HepG2 (cell line): Measurements from ENCODE around the gene RFTN1. TPM values are rescaled to one million over a fixed set of nuclear protein-coding genes. Genes with fewer than 3 reads are reported as not detected.

ENCODE experiments used
- ATAC-seq: fragments of 200-7000 bp; cut with Tn5 transposase; 3 replicates; pipeline ENCODE4 v1.9.1; 2020; ENCODE audit warnings: mild to moderate bottlenecking, moderate library complexity
- BruUV-seq: library from RNA; stranded (reverse); fragments of 400-500 nt; replicated peaks from 2 replicates; lab custom pipeline; 2021; lab: Mats Ljungman, UMichigan
- CTCF ChIA-PET: fragments of 300-600 bp; formaldehyde crosslinking; extraction: SDS; loops from one replicate; lab custom pipeline; 2021; ENCODE audit warnings: low total read pairs, inconsistent platforms, low intra/inter-chr PET ratio; lab: Yijun Ruan, JAX
- POLR2A ChIA-PET: fragments of 350-600 bp; sonication (Branson Sonifier 250); formaldehyde crosslinking; loops from one replicate; lab custom pipeline; 2020; ENCODE audit warnings: antibody characterized with exemption, inconsistent platforms; lab: Yijun Ruan, JAX
- DNase-seq: peaks from one replicate; pipeline ENCODE4 v3.0.0-alpha.2; 2015; ENCODE audit warnings: low spot score
- FAIRE-seq: peaks from 3 replicates; lab custom pipeline; 2011; peaks lifted over from hg19 to GRCh38; lab: Jason Lieb, UNC
- H2AFZ ChIP-seq: one replicate; pipeline ENCODE4 v1.6.1; 2011; ENCODE audit warnings: low read length, inconsistent platforms
- H3K27ac ChIP-seq: fragments of 300-600 bp; 3 replicates; pipeline ENCODE4 v1.8.0; 2011; ENCODE audit warnings: mixed run types, mild to moderate bottlenecking, mixed read lengths, low read length, inconsistent platforms; ENCODE audit not compliant: insufficient read depth; ENCODE audit errors: extremely low read length
- H3K27me3 ChIP-seq, 2 experiments: fragments of 200-600 bp in 1 of 2; 2 replicates in 1 of 2; 3 replicates in 1 of 2; pipeline versions ENCODE4 v1.6.0 to v1.8.0; 2011; ENCODE audit warnings: low read length in 2 of 2, mild to moderate bottlenecking in 2 of 2, moderate library complexity in 2 of 2, inconsistent platforms in 1 of 2; ENCODE audit not compliant: insufficient read depth in 2 of 2, control insufficient read depth in 1 of 2
- H3K36me3 ChIP-seq, 2 experiments: fragments of 200-600 bp in 1 of 2; replicated peaks in 1 of 2; 2 replicates in 1 of 2; 3 replicates in 1 of 2; pipeline versions ENCODE4 v1.5.1 to v1.8.0; 2011; ENCODE audit warnings: low read length in 2 of 2, inconsistent platforms in 1 of 2; ENCODE audit not compliant: insufficient read depth in 2 of 2, control insufficient read depth in 1 of 2
- H3K4me1 ChIP-seq: 2 replicates; pipeline ENCODE4 v1.5.1; 2012; ENCODE audit warnings: low read length, inconsistent platforms; ENCODE audit not compliant: insufficient read depth
- H3K4me2 ChIP-seq: 2 replicates; pipeline ENCODE4 v1.6.0; 2011; ENCODE audit warnings: low read depth, low read length, inconsistent platforms
- H3K4me3 ChIP-seq, 3 experiments: fragments of 200-600 bp in 1 of 3; sonication (generic), shearing (Covaris generic) in 1 of 3; replicated peaks in 1 of 3; 2 replicates each; pipeline ENCODE4 v1.5.1; 2011 to 2016; ENCODE audit warnings: low read length in 3 of 3, inconsistent platforms in 2 of 3, low read depth in 2 of 3, mild to moderate bottlenecking in 2 of 3, control low read depth in 1 of 3, mixed read lengths in 1 of 3; ENCODE audit not compliant: insufficient read depth in 1 of 3
- H3K79me2 ChIP-seq: one replicate; pipeline ENCODE4 v1.6.1; 2011; ENCODE audit warnings: low read length, inconsistent platforms; ENCODE audit not compliant: insufficient read depth
- H3K9ac ChIP-seq: 2 replicates; pipeline ENCODE4 v1.6.0; 2011; ENCODE audit warnings: mild to moderate bottlenecking, low read depth, low read length, inconsistent platforms; ENCODE audit not compliant: insufficient read depth
- H3K9me3 ChIP-seq: 2 replicates; pipeline ENCODE4 v1.5.1; 2012; ENCODE audit warnings: mild to moderate bottlenecking, low read length
- H4K20me1 ChIP-seq: 2 replicates; pipeline ENCODE4 v1.6.0; 2011; ENCODE audit warnings: inconsistent platforms, mild to moderate bottlenecking, low read length, moderate library complexity; ENCODE audit not compliant: insufficient read depth
- EHMT2 ChIP-seq: fragments of 200-600 bp; sonication (generic); IDR thresholded peaks from 2 replicates; pipeline ENCODE4 v1.7.0; 2017; ENCODE audit warnings: antibody characterized with exemption, low read depth, low read length, borderline replicate concordance
- FOSL2 ChIP-seq: sonication (generic); formaldehyde crosslinking; IDR thresholded peaks from 2 replicates; pipeline ENCODE4 v1.4.0; 2020; ENCODE audit warnings: missing genetic modification reagents
- HMG20A ChIP-seq: IDR thresholded peaks from 2 replicates; pipeline ENCODE4 v1.6.1; 2016; ENCODE audit warnings: borderline replicate concordance
- MAFK ChIP-seq, 2 experiments: IDR thresholded peaks in 1 of 2; conservative IDR thresholded peaks in 1 of 2; 2 replicates each; pipeline ENCODE4 v1.6.1; 2011; ENCODE audit warnings: improper control_type of control experiment in 2 of 2, low read length in 2 of 2
- MLLT10 ChIP-seq: sonication (generic); formaldehyde crosslinking; IDR thresholded peaks from 2 replicates; pipeline ENCODE4 v1.4.0; 2020; ENCODE audit warnings: missing genetic modification reagents
- NFE2L1 ChIP-seq: sonication (generic); formaldehyde crosslinking; IDR thresholded peaks from 2 replicates; pipeline ENCODE4 v1.4.0; 2020; ENCODE audit warnings: missing genetic modification reagents, mild to moderate bottlenecking, borderline replicate concordance
- NFYC ChIP-seq: IDR thresholded peaks from 2 replicates; pipeline ENCODE4 v1.6.1; 2016; ENCODE audit warnings: missing genetic modification reagents, missing compliant biosample characterization
- ZNF12 ChIP-seq: sonication (generic); formaldehyde crosslinking; IDR thresholded peaks from 2 replicates; pipeline ENCODE4 v1.5.0; 2020; ENCODE audit warnings: missing genetic modification reagents
- ZNF567 ChIP-seq: sonication (generic); formaldehyde crosslinking; IDR thresholded peaks from 2 replicates; pipeline ENCODE4 v1.8.1; 2023; ENCODE audit warnings: mild to moderate bottlenecking, missing genetic modification reagents, borderline replicate concordance
- ZNF569 ChIP-seq: sonication (generic); formaldehyde crosslinking; IDR thresholded peaks from 2 replicates; pipeline ENCODE4 v1.5.0; 2020; ENCODE audit warnings: mild to moderate bottlenecking, missing genetic modification reagents, moderate library complexity, borderline replicate concordance
- ZNF629 ChIP-seq: sonication (generic); formaldehyde crosslinking; conservative IDR thresholded peaks from 2 replicates; pipeline ENCODE4 v1.5.0; 2020; ENCODE audit warnings: missing genetic modification reagents
- WGBS: methylation state at CpG from one replicate; pipeline ENCODE4 v1.1.6; 2017; ENCODE audit warnings: low lambda C conversion rate; 5-methylcytosine and 5-hydroxymethylcytosine counted together
- in situ Hi-C: cut with HindIII; loops from 2 replicates; pipeline ENCODE4 v1.10.0; 2017; ENCODE audit warnings: low pct_unique_long_range_greater_than_20kb; ENCODE audit not compliant: extremely low pct_ligation_motif_present
- intact Hi-C: fragments of 100-400 bp; cut with micrococcal nuclease; formaldehyde crosslinking; loops from one replicate; pipeline ENCODE4 v1.10.0; 2022; ENCODE audit not compliant: unreplicated experiment
- polyA plus RNA-seq, 8 experiments: library from polyadenylated mRNA; depleted of rRNA in 3 of 8; stranded (reverse) in 7 of 8; unstranded in 1 of 8; fragments of >200 nt; fragmentation: Illumina TruSeq in 4 of 8; extraction: Trizol in 4 of 8; gene quantifications; 2 replicates each; pipeline versions ENCODE4 v1.2.1 to v1.2.3, GENCODE V29; 2011 to 2016; ENCODE audit warnings: low read depth in 4 of 8, missing spikeins in 1 of 8, mixed read lengths in 1 of 8; ENCODE audit not compliant: insufficient read depth in 1 of 8
- total RNA-seq, 5 experiments: library from RNA; depleted of rRNA; stranded (reverse); fragments of >200 nt; fragmentation: Illumina TruSeq; extraction: Trizol; gene quantifications; 2 replicates each; pipeline ENCODE4 v1.2.3, GENCODE V29; 2016; ENCODE audit warnings: low read depth in 1 of 5
- TF ChIP-seq, protein P1 (sequence below): sonication (generic); formaldehyde crosslinking; IDR thresholded peaks from 2 replicates; pipeline ENCODE4 v1.4.0; 2020; ENCODE audit warnings: missing genetic modification reagents, borderline replicate concordance
- TF ChIP-seq, protein P2 (sequence below): sonication (generic); formaldehyde crosslinking; IDR thresholded peaks from 2 replicates; pipeline ENCODE4 v1.5.0; 2020; ENCODE audit warnings: missing genetic modification reagents

RFTN1 gene
- total and polyA plus RNA-seq, 2 of the 13 experiments (the other 11 are each of a cell fraction or from before 2014, with no cell fraction given): not detected

DNA sequence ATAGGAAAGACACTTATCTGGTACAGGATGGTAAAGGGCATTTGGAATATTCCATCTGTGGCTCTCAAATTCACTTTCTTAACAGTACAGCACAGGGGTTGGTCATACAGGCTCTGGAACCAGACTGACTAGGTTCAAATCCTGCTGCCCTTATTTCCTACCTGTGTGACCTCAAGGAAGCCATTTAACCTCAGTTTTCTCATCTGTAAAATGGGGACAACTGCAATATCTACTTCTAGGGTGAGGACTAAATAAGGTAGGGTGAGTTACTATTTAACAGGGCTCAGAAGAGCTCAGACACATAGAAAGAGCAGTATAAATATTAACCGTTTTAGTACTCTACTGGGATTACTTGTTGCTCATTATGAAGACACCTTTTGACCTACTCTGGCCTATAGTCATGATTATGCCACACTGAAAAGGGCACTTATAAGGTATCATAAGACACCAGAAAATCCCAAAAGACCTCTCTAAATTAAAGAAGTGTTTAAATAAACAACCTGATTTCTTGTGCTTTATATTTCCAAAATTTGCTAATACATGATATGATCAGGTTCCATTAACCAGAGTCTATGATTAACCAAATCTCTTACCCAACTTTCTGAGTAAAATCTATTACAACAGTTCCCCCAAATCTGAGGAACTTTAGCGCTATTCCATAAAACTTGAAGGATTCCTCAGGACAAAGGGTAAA is 6.5 kb downstream of the RFTN1 start:
- H4K20me1 ChIP-seq: no peaks in the 10 kb centered on the region
- BruUV-seq: no TSS peak
- no peaks in the 10 kb centered on the region for H3K79me2 ChIP-seq
- no peak overlapping the region for H3K9ac ChIP-seq
- ATAC-seq: no peak
- no peak overlapping the region for H3K27ac ChIP-seq
- H3K9me3 ChIP-seq: no peaks in the 10 kb centered on the region
- no peak overlapping the region for H3K4me2 ChIP-seq
- no peaks in the 10 kb centered on the region for H3K4me1 ChIP-seq
- in situ Hi-C loops (no loop called here), intact Hi-C loops (no loop called here)
- FAIRE-seq: no peak
- ChIA-PET POLR2A (no interaction called here), CTCF (no interaction called here)
- no peak overlapping the region for H3K4me3 ChIP-seq
- TF ChIP-seq FOSL2 (CRISPR knock-in tag) (no peak), ZNF629 (CRISPR knock-in tag) (peak; percentile 66; the same call in 1 of the 2 replicates)
- WGBS: 48% methylated on average over 2 of the region's 2 CpGs
- H3K27me3 ChIP-seq: peaks cover 5 to 36% of the 10 kb centered on the region in 2 experiments; a peak in 4 of 5 replicates
- no peaks in the 10 kb centered on the region for H3K36me3 ChIP-seq
- no peak overlapping the region for H2AFZ ChIP-seq
- DNase-seq: no peak

DNA sequence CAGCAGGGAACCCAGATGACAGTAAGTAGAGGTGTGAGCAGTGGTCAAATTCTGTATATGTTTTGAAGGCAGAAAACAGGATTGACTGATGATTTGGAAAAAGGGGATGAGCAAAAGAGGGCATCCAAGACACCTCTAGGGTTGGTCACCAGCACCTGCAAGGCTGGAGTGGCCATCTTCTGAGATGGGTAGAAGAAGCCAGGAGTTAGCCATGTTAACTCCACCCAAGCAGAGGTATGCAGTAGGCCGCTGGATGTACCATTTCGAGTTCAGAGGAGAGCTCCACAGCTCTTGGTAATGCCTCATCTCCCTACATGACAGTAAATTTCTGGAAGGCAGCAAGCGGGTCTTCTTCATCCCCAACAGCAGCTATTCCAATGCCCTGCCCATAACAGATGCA is 7.0 kb downstream of the RFTN1 start:
- H3K4me3 ChIP-seq: no peak overlapping the region
- ChIA-PET POLR2A (no interaction called here), CTCF (no interaction called here)
- H3K36me3 ChIP-seq: no peaks in the 10 kb centered on the region
- TF ChIP-seq NFE2L1 (CRISPR knock-in tag) (no peak), HMG20A (no peak), ZNF567 (no peak), NFYC (no peak), ZNF12 (CRISPR knock-in tag) (no peak), ZNF569 (CRISPR knock-in tag) (no peak), MLLT10 (CRISPR knock-in tag) (no peak), MAFK (conservative IDR thresholded peaks at IDR 0.05 in 1 of 2, IDR thresholded peaks at IDR 0.05 in 1 of 2; ENCODE audit: low read length in 2 of 2) (no peak), EHMT2 (no peak)
- TF ChIP-seq, protein P1, sequence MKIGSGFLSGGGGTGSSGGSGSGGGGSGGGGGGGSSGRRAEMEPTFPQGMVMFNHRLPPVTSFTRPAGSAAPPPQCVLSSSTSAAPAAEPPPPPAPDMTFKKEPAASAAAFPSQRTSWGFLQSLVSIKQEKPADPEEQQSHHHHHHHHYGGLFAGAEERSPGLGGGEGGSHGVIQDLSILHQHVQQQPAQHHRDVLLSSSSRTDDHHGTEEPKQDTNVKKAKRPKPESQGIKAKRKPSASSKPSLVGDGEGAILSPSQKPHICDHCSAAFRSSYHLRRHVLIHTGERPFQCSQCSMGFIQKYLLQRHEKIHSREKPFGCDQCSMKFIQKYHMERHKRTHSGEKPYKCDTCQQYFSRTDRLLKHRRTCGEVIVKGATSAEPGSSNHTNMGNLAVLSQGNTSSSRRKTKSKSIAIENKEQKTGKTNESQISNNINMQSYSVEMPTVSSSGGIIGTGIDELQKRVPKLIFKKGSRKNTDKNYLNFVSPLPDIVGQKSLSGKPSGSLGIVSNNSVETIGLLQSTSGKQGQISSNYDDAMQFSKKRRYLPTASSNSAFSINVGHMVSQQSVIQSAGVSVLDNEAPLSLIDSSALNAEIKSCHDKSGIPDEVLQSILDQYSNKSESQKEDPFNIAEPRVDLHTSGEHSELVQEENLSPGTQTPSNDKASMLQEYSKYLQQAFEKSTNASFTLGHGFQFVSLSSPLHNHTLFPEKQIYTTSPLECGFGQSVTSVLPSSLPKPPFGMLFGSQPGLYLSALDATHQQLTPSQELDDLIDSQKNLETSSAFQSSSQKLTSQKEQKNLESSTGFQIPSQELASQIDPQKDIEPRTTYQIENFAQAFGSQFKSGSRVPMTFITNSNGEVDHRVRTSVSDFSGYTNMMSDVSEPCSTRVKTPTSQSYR (CRISPR knock-in tag): no peak
- TF ChIP-seq, protein P2, sequence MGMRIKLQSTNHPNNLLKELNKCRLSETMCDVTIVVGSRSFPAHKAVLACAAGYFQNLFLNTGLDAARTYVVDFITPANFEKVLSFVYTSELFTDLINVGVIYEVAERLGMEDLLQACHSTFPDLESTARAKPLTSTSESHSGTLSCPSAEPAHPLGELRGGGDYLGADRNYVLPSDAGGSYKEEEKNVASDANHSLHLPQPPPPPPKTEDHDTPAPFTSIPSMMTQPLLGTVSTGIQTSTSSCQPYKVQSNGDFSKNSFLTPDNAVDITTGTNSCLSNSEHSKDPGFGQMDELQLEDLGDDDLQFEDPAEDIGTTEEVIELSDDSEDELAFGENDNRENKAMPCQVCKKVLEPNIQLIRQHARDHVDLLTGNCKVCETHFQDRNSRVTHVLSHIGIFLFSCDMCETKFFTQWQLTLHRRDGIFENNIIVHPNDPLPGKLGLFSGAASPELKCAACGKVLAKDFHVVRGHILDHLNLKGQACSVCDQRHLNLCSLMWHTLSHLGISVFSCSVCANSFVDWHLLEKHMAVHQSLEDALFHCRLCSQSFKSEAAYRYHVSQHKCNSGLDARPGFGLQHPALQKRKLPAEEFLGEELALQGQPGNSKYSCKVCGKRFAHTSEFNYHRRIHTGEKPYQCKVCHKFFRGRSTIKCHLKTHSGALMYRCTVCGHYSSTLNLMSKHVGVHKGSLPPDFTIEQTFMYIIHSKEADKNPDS (CRISPR knock-in tag): no peak
- ATAC-seq: no peak
- FAIRE-seq: no peak
- H3K79me2 ChIP-seq: no peaks in the 10 kb centered on the region
- no peak overlapping the region for H3K9ac ChIP-seq
- H4K20me1 ChIP-seq: no peaks in the 10 kb centered on the region
- H3K4me2 ChIP-seq: no peak overlapping the region
- intact Hi-C loops: no loop called here
- peaks cover 2 to 30% of the 10 kb centered on the region in 2 experiments; a peak in 3 of 5 replicates for H3K27me3 ChIP-seq
- H2AFZ ChIP-seq: no peak overlapping the region
- no peaks in the 10 kb centered on the region for H3K9me3 ChIP-seq
- BruUV-seq: no TSS peak
- H3K27ac ChIP-seq: no peak overlapping the region
- 5% methylated on average over 3 of the region's 3 CpGs for WGBS
- DNase-seq: no peak
- H3K4me1 ChIP-seq: no peaks in the 10 kb centered on the region
- in situ Hi-C loops: no loop called here
